Hematopoietic multipotent progenitor cell (in vitro differentiated cells): ENCODE data around the gene PRSS56. TPM values are rescaled to one million over a fixed set of nuclear protein-coding genes. Genes with fewer than 3 reads are reported as not detected.
"Not testable (repeated sequence)": the region's sequence is repeated elsewhere in the genome, so short reads cannot be mapped to it uniquely, and the experiment has no call there.

Experiments
- DNase-seq, 3 donors: peaks; one replicate each; pipeline ENCODE4 v3.0.0-alpha.2; 2011 to 2015; ENCODE audit warnings: low read depth in 2 of 3, low spot score in 2 of 3
- total RNA-seq: library from RNA; depleted of rRNA; stranded (reverse); fragments of >200 nt; gene quantifications from one replicate; pipeline ENCODE4 v1.2.3, GENCODE V29; 2012

PRSS56 gene
- total RNA-seq, 1 donor, result not detected

GRCh38 chr2:232563580-232563979 is 43.4 kb downstream of the PRSS56 start:
- DNase-seq, result no peak

GRCh38 chr2:232567721-232568120 is 47.5 kb downstream of the PRSS56 start:
- no peak for DNase-seq

- DNase-seq, result no peak
Measured at GRCh38 chr2:232568161-232568560, 48.0 kb downstream of the PRSS56 start.

- no peak for DNase-seq
Measured at GRCh38 chr2:232569541-232569940, 49.4 kb downstream of the PRSS56 start.

- DNase-seq, result not testable (repeated sequence)
Measured at GRCh38 chr2:232570481-232570880, 50.3 kb downstream of the PRSS56 start.

- DNase-seq, result no peak
Measured at GRCh38 chr2:232571026-232571474, 50.9 kb downstream of the PRSS56 start.

- no peak for DNase-seq
Measured at GRCh38 chr2:232573042-232573441, 52.9 kb downstream of the PRSS56 start.

GRCh38 chr2:232573771-232574435 is 53.7 kb downstream of the PRSS56 start:
- DNase-seq, result no peak

- no peak for DNase-seq
Measured at GRCh38 chr2:232574674-232575403, 54.7 kb downstream of the PRSS56 start.

Other genes starting within 250 kb of the PRSS56 start
- gene ALPP, start 141.6 kb upstream of the PRSS56 start, total RNA-seq, result 0.27 TPM
- gene ALPG, start 113.5 kb upstream of the PRSS56 start, total RNA-seq, result under 0.01 TPM
- not detected for gene ALPI, start 64.2 kb upstream of the PRSS56 start, total RNA-seq
- gene ECEL1, start 32.6 kb upstream of the PRSS56 start, total RNA-seq, result 0.27 TPM
- not detected for gene CHRND, start 5.8 kb downstream of the PRSS56 start, total RNA-seq
- gene CHRNG, start 19.3 kb downstream of the PRSS56 start, total RNA-seq, result not detected
- gene TIGD1, start 30.2 kb downstream of the PRSS56 start, total RNA-seq, result 7.3 TPM
- 24.2 TPM for gene EIF4E2, start 30.3 kb downstream of the PRSS56 start, total RNA-seq
- not detected for gene EFHD1, start 113.2 kb downstream of the PRSS56 start, total RNA-seq
- gene GIGYF2, start 176.9 kb downstream of the PRSS56 start, total RNA-seq, result 60.6 TPM